GM19455 (cell line): ENCODE measurements around the gene DAZAP2.
A peak's percentile ranks its signal among the peaks of the same experiment; 100 is the strongest.

Experiments
- ATAC-seq: cut with Tn5 transposase; IDR thresholded peaks from one replicate; pipeline ENCODE4 v1.9.1; 2021; ENCODE audit not compliant: unreplicated experiment

DAZAP2 gene, protein sequence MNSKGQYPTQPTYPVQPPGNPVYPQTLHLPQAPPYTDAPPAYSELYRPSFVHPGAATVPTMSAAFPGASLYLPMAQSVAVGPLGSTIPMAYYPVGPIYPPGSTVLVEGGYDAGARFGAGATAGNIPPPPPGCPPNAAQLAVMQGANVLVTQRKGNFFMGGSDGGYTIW

DNA sequence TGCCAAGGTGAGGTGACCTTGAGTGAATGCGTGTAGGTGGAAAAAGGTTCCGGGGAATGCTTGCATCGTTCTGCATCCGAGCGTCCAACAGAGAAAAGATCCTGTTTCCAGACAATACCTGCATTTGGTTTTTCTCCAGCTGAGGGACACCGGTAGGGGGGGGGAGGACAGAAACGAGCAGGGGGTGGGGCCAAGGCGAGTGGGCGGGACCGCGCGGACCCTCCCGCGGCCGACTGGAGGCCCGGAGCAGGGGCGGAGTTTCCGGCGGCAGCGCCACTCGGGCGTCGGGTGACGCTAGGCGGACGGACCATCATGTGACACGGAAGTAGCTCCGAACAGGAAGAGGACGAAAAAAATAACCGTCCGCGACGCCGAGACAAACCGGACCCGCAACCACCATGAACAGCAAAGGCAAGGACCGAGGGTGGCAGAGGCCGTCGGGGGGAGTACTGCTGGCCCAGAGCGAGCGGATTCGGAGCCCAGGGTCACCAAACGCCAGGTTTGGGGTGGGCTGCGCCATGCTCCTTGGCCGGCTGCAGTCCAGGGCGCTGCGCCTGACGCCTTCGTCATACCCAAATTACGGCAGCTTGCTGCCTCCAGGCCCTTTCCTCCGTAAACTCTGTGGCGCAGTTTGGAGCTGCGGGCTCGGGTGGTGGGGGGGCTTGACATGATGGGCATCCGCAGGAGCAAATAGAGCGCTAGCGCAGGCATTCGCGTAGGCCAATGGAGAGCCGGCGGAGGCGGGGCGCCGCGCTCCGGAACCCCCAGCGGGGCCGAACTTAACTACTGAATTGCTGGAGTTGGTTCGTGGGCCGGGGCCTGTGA, at the start of gene DAZAP2:
TSS of gene DAZAP2 (plus strand) at position 317 of the 825 bp plus-strand sequence. CDS start at position 399, 82 bp downstream.
- peak; percentile 91 for ATAC-seq

DNA sequence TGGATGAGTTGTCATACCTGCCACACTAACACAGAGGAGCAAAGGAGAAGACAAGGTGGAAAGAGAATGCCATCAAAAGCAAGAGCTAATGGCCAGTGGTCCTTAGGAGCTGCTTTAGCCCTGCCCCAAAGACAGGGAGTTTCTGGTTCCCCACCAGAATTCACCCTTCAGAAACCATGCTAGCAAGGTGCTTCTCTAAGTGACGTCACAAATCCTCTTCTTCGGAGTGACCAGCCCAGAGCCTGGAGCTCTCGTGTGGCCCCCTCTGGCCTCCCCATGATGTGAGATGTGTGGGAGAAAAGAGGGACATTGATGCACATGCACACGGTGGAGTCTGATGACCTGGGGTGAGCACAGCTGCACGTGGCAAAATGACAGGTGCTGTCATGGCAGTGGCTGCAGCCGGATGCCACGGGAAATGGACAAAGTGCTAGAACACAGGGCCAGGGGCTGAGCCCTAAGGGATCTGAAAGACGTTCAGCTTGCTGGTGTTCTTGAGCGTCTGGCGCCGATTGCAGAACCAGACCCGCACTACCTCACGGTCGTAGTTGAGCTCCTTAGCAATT, 48.8 kb upstream of the DAZAP2 start:
- no peak for ATAC-seq

DNA sequence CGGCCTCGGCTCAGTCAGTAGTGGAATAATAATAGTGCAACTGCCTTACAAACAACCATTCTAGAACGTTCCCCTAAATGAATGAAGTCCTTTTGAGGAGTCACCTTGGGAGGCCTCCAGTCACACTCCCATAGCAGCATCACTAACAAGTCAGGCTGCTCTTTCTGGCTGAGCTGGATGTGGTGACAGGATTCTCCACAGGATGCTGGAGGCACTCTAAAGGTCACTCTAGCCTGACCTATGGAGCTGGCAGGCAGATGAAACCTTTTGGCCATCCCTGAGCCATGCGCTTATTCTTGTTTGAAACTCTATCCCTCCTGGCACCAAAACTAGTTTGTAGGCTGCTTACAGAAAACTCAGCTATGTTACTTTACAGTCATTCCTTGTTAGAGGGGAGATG, 47.8 kb upstream of the DAZAP2 start:
- ATAC-seq = no peak

DNA sequence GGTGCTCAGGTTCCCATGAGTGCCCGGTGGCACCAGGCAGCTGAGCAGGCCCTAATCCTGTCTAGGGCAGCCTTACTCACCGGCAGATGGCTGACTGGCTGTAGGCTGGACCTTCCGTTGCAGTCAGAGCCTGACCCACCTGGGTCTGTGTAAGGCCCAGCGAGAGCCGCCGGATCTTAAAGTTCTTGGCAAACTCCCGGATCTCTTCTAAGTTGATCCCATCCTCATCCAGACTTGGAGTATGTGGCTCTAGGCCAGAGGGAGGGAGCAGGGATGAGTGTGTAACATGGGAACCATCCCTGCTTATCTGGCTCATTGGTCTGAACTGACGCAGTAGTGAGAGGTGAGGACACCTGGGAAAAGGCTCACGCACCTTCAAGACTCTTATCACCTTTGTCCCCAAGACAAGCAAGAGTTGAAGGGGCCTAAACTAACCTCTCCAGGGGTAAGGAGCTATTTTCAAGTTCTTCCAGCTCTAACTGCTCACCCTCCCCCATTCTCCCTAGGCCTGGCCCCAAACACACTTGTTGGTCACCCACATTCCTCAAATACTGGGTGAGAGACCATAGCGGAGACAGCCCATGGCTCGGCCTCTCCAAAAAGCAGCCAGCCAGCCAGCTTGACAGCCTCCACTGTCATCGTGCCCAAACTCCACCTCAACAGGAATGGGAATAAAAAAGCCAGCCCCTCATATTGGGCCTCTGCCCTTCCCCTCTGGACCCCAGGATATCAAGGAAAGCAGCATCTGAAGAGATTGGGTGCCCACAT, 46.9 kb upstream of the DAZAP2 start:
- no peak for ATAC-seq

DNA sequence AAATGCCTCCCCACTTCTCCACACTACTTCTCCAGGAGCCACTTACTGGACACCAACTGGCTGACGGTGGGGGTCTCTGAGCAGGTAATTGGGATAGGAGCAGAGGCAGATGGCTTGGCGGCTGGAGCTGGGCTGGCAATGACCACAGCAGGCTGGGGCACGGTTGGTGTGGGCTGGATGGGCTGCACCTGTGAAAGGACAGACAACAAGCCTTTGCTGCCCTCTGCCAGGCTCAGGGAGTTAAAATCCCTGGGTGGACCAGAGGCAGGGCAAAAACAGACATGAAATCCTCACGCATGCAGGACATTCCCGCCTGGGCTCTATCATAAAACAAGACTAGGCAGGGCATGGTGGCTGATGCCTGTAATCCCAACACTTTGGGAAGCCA, 46.3 kb upstream of the DAZAP2 start:
- no peak for ATAC-seq

DNA sequence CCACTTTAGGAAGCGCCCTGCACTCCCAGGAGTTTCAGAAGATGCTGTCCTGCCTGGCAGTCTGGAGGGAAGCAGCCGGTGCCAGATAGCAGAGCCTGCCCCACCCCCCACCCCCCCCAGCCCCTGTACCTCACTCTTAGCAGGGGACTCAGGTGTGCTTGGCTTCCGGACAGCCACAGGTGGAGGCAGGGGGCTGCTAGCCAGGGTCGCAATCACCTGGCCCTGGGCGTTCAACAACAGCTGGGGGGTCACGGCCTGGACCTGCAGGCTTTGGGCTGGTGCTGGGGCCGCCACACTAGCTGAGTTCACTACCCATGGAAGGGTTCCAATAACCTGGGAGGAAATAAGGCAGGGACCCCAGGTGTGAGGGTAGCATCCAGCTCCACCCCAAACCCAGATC, 42.8 kb upstream of the DAZAP2 start:
- no peak for ATAC-seq

DNA sequence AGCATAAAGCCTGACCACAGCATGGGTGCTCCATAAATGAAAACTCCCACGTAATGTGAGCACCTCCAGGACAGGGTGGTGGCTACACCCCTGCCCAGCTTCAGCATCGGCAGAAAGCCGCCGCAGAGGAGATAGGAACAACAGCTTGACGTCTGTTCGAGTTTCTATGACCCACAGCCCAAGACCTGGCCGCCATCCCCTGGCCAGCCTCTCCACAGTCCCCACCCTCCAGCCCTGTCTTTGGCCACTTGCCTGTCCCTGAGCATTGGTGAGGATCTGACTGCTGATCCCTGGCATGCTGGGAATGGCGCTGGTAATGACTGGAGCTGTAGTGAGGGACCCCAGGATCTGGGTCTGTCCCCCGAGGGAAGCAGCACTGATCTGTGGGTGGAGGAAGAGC, 42.1 kb upstream of the DAZAP2 start:
- ATAC-seq = no peak

DNA sequence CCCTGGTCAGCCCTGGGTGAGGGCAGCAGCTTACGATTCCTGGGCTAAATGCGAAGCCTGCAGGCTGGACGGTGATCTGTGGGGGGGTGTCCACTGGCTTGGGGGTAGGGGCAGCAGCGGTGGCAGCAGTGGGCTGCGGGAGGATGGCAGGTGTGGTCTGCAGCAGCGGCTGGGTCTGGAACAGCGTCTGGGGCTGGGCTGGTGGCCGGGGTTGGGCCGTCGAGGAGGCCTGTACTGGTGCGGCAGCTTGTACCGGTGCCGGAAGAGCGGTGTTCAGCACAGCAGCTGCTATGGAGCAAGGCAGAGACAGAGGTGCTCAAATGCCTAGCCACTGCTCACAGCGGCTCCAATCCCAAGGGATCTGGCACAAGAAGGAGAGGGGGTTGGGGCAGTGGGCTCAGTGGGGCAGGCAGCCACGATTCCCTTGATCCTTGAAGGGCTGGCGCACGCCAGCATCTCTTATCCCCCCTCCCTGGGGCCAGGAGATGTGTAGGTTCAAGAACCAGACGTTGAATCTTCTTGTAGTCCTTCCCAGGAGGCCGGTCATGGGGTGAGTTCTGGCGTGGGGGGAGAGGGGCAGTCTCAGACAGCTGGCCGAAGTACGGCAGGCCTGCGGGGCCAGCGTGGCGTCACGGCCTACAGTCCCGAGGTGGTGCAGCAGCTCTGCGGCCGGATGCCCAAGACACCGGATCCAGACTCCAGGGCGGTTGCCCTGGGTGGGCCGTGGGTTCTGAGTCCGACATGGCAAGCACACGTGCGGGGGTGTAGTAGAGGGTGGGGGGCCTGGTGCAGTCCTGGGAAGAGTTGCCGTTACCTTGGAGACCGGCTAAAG, 40.7 kb upstream of the DAZAP2 start:
- ATAC-seq = no peak

DNA sequence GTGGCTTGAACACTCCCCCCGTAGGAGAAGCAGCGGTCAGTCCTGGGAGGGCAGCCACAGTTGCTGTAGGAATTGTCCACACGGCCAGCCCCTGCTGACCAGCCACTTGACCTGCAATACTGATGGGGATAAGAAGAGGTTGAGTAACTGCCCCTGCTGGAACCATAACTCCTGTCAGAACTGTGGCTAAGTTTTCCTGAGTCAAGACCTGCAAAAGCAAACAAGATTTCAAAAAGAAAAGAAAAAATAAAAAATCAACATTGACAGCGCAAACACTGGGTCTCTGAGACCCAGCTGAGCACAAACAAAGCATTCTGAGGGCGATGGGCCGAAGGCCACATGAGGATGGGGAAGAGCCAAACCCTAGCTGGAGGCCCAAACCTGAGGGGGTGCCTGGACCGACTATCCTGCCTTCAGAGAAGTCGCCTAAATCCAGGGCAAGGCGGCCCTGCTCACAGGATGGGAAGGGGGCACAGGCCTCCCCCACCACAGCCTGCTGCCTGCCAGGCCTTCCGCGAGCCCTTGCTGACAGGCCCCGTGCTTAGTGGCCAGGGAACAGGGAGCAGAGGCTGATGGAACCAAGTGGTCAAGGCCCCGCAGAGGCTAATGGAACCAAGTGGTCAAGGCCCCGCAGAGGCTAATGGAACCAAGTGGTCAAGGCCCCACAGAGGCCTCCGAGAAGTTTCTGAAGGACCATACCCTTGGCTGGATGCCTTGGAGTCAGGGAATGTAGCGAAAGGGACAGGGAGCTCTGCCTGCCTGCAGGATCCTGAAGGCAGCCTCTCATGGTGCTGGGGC, 39.9 kb upstream of the DAZAP2 start:
- ATAC-seq = no peak

DNA sequence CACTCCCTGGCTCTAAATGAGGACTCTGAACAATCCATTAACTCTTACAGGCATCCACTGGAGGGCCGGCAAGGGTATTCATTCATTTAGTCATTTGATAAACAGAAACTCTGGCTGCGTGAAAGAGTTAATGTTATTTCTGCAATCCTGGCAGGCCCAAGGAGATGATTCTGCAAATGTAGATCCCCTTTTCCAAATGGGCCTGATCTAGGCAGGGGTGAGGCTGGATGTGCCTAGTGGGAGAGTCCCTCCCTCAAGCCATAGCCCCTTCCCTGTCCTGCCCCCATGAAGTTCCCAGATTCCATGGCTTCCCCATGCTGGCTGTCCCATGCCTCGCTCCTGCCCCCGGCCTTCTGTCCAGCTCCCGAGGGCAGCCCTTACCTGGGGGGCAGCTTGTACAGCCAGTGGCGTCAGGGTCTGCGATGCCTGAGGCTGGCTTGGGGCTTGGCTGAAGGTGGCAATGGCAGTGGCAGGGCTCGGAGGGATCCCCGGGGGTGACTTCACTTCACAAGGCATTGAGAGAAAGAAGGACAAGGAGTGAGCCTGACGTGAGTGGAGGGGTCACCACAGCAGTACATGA, 39.2 kb upstream of the DAZAP2 start:
- ATAC-seq = no peak

DNA sequence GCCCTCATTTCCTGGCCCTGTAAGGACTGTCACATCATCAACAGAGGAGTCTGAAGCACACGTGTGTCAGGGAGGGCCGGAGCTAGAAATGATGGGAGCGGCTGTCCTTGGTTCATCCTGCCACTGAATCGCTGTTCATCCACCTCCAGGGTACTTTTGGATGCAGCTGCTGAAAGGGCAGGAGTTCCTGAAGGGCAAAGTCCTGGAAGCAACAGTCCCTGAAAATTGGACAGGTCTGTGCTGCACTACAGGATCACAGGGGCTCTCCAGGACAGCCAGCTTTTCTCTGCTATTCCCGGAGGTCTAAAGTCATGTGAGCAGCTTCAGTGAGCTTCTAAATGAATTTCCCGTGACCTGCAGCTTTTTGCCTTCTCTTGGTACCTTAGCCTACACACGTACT, 38.5 kb upstream of the DAZAP2 start:
- no peak for ATAC-seq

DNA sequence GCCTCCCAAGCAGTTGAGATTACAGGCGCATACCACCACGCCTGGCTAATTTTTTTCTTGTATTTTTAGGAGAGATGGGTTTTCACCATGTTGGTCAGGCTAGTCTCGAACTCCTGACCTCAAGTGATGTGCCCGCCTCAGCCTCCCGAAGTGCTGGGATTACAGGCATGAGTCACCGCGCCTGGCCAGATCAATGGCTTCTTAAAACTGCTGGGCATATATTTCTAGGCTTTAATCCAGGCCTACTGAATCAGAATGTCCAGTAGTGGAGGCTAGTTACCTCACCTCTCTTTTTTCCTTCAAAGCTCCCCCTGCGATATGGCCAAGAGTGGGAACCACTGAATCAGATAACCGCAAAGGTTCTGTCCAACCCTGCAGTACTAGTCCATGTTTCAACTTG, 37.8 kb upstream of the DAZAP2 start:
- ATAC-seq = no peak

DNA sequence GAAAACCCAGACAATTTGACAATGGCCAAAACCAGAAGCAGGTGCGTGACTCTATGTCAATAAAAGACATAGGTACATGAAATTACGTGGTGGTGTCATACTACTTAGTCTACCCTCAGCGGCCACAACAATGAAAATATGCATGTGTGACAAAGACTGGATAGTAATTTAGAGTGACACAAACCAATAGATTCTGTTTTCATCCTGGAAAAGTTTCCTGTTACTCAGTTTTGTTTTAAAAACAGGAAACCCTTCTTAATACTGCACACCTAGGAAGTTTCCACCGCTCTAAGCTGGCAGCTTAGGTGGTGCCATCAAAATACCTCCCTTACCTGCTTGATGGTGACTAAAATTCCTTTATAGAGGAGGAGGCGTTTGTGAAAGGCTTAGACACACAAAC, 35.9 kb upstream of the DAZAP2 start:
- ATAC-seq = no peak

DNA sequence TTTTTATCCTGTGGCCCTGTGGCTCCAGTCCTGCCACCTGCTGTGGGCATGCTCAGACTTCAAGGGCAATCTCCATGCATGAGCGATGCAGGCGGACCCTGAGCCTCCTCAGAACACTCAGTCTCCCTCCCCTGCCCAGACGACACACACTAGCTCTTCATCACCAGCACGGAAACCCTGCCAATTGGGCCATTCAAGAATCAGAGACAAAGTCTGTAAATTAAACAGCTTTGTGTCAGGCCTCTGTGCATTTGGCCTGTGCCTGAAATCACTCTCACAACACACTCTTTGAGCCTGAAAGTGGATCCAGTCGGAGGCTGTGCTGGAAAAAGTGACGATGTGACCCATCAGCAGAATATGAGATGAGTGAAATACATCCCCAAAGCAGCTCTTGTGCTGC, 33.3 kb upstream of the DAZAP2 start:
- ATAC-seq = no peak

DNA sequence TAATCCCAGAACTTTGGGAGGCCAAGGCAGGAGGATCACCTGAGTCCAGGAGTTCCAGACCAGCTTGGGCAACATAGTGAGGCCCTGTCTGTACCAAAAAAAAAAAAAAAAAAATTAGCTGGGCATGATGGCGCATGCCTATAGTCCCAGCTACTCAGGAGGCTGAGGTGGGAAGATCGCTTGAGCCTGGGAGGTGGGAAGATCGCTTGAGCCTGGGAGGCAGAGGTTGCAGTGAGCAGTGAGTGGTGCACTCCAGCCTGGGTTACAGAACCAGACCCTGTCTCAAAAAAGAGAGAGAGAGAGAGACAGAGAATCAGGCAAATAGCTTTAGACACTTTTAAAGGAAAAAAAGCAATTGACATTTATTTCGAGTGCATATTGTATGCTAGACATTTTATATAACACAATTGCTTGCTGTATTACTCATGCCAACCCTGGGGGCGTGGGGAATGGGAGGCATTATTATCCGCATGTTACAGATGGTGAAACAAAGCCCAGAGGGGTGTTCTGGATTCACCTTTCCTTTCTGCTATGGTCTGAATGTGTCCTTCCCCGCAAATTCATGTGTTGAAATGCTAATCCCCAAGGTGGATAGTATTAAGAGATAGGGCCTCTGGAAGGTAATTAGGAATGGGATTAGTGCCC, 30.5 kb upstream of the DAZAP2 start:
- no peak for ATAC-seq

DNA sequence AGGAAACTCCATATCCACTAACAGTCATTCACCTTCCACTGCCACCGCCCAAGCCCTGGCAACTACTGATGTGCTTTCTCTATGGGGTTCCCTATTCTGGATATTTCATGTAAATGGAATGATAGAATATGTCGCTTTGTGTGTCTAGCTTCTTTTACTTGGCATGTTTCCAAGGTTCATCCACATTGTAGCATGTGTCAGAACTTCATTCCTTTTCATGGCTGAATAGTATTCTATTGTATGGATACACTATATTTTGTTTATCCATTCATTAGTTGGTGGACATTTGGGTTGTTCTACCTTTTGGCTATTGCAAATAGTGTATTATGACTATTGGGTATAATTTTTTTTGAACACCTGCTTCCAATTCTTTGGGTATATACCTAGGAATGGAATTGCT, 29.4 kb upstream of the DAZAP2 start:
- no peak for ATAC-seq

DNA sequence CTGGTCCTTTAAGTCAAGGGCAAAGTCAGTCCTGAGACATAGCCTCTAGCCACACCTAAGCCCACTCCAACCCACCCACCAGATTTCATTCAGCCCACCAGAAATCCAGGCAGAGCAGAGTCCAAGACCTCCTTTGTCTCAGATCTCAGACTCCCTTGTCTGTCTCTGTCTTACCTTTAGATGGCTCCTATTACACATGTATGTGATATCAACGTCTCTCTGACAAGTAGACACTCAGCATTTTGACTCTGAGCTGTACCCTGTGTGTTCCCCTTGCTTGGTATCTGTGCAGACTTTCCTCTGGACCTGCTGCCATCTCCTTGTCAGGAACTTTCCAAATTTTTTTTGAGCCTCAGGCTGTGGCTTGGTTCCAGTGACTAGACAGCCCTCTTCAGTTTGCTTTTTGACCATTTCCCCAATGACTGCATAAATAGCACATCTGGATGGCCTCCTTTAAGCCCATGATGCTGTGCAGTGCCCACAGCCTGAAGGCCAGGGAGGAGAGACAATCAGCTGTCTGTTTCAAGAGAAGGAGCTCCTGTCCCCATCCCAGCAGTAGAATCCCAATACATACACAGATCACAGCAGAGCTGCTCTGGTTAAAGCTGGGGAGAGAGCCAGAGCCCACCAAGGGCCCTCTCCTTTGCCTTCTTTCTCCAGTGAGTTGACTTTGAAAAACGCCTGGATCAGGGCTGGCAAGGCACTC, 27.8 kb upstream of the DAZAP2 start:
- ATAC-seq = no peak

DNA sequence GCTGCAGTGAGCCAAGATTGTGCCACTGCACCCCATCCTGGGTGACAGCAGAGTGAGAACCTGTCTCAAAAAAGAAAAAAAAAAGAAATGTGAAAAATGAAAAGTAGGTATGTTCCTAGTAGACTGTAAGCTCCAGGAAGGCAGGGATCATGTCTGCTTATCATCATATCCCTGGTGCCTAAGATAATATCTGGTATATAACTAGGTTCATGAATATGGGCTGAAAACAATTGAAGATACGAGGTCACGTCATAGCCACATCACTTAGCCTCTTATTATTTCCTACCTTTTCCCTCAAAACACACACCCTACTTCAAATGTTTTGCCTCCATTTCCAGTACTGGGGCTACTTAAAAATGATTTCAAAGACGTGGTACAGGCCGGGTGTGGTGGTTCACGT, 23.7 kb upstream of the DAZAP2 start:
- ATAC-seq = no peak

DNA sequence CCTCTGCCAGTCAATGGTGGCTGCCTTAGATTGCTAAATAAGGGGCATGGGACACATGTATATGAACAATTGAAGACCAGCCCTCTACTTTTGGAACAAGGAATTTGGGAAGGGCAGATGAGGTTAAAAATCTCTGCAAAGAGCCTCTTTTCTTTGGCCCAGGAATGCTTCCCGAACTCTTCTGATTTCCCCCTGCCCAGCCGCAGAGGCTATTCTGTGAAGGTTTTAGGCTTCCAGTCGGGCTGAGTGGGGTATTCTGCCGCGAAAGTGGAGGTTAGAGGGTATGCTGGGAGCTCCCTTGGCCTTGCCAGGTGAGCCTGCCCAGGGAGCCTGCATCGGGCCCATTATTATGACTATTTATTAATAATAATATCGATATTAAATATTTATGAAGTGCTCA, 22.0 kb upstream of the DAZAP2 start:
- ATAC-seq = no peak
